ENCODE results near the gene KRT83.

DNA sequence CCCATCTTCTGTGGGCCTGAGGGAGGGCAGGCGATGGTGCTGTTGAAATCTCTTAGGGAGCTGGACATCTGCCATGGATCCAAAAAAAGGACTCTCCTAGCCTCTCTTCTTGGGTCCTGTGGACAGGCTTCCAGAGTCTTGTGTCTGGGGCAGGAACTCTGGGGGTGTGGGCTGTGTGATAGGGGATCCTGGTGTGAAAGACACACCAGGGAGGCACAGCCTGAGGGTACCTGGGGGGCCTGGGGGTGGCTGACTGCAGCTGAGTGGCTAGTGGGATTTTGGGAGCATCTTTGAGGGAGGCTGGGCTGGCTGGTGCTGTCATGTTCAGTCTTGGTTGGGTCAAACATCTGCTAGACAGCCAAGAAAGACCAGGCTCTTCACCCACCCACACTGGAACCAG is 1.8 kb upstream of the KRT83 start:
- TF ChIP-seq CTCF (IDR thresholded peaks at IDR 0.05), result no peak
- no peak for TF ChIP-seq EZH2phosphoT487 (IDR thresholded peaks at IDR 0.05)
- no peak for TF ChIP-seq EZH2 (IDR thresholded peaks at IDR 0.05)
